HepG2 (cell line): Measurements from ENCODE around the gene LSM2. TPM values are rescaled to one million over a fixed set of nuclear protein-coding genes. Genes with fewer than 3 reads are reported as not detected.

ENCODE experiments used
- ATAC-seq: fragments of 200-7000 bp; cut with Tn5 transposase; 3 replicates; pipeline ENCODE4 v1.9.1; 2020; ENCODE audit warnings: mild to moderate bottlenecking, moderate library complexity
- BruUV-seq: library from RNA; stranded (reverse); fragments of 400-500 nt; replicated peaks from 2 replicates; lab custom pipeline; 2021; lab: Mats Ljungman, UMichigan
- CTCF ChIA-PET: fragments of 300-600 bp; formaldehyde crosslinking; extraction: SDS; loops from one replicate; lab custom pipeline; 2021; ENCODE audit warnings: low total read pairs, inconsistent platforms, low intra/inter-chr PET ratio; lab: Yijun Ruan, JAX
- POLR2A ChIA-PET: fragments of 350-600 bp; sonication (Branson Sonifier 250); formaldehyde crosslinking; loops from one replicate; lab custom pipeline; 2020; ENCODE audit warnings: antibody characterized with exemption, inconsistent platforms; lab: Yijun Ruan, JAX
- DNase-seq: peaks from one replicate; pipeline ENCODE4 v3.0.0-alpha.2; 2015; ENCODE audit warnings: low spot score
- FAIRE-seq: peaks from 3 replicates; lab custom pipeline; 2011; peaks lifted over from hg19 to GRCh38; lab: Jason Lieb, UNC
- H2AFZ ChIP-seq: one replicate; pipeline ENCODE4 v1.6.1; 2011; ENCODE audit warnings: low read length, inconsistent platforms
- H3K27ac ChIP-seq: fragments of 300-600 bp; 3 replicates; pipeline ENCODE4 v1.8.0; 2011; ENCODE audit warnings: mixed run types, mild to moderate bottlenecking, mixed read lengths, low read length, inconsistent platforms; ENCODE audit not compliant: insufficient read depth; ENCODE audit errors: extremely low read length
- H3K27me3 ChIP-seq, 2 experiments: fragments of 200-600 bp in 1 of 2; 2 replicates in 1 of 2; 3 replicates in 1 of 2; pipeline versions ENCODE4 v1.6.0 to v1.8.0; 2011; ENCODE audit warnings: low read length in 2 of 2, mild to moderate bottlenecking in 2 of 2, moderate library complexity in 2 of 2, inconsistent platforms in 1 of 2; ENCODE audit not compliant: insufficient read depth in 2 of 2, control insufficient read depth in 1 of 2
- H3K36me3 ChIP-seq, 2 experiments: fragments of 200-600 bp in 1 of 2; replicated peaks in 1 of 2; 2 replicates in 1 of 2; 3 replicates in 1 of 2; pipeline versions ENCODE4 v1.5.1 to v1.8.0; 2011; ENCODE audit warnings: low read length in 2 of 2, inconsistent platforms in 1 of 2; ENCODE audit not compliant: insufficient read depth in 2 of 2, control insufficient read depth in 1 of 2
- H3K4me1 ChIP-seq: 2 replicates; pipeline ENCODE4 v1.5.1; 2012; ENCODE audit warnings: low read length, inconsistent platforms; ENCODE audit not compliant: insufficient read depth
- H3K4me2 ChIP-seq: 2 replicates; pipeline ENCODE4 v1.6.0; 2011; ENCODE audit warnings: low read depth, low read length, inconsistent platforms
- H3K4me3 ChIP-seq, 3 experiments: fragments of 200-600 bp in 1 of 3; sonication (generic), shearing (Covaris generic) in 1 of 3; replicated peaks in 1 of 3; 2 replicates each; pipeline ENCODE4 v1.5.1; 2011 to 2016; ENCODE audit warnings: low read length in 3 of 3, inconsistent platforms in 2 of 3, low read depth in 2 of 3, mild to moderate bottlenecking in 2 of 3, control low read depth in 1 of 3, mixed read lengths in 1 of 3; ENCODE audit not compliant: insufficient read depth in 1 of 3
- H3K79me2 ChIP-seq: one replicate; pipeline ENCODE4 v1.6.1; 2011; ENCODE audit warnings: low read length, inconsistent platforms; ENCODE audit not compliant: insufficient read depth
- H3K9ac ChIP-seq: 2 replicates; pipeline ENCODE4 v1.6.0; 2011; ENCODE audit warnings: mild to moderate bottlenecking, low read depth, low read length, inconsistent platforms; ENCODE audit not compliant: insufficient read depth
- H3K9me3 ChIP-seq: 2 replicates; pipeline ENCODE4 v1.5.1; 2012; ENCODE audit warnings: mild to moderate bottlenecking, low read length
- H4K20me1 ChIP-seq: 2 replicates; pipeline ENCODE4 v1.6.0; 2011; ENCODE audit warnings: inconsistent platforms, mild to moderate bottlenecking, low read length, moderate library complexity; ENCODE audit not compliant: insufficient read depth
- CBX1 ChIP-seq: IDR thresholded peaks from one replicate; pipeline ENCODE4 v1.6.1; 2016; ENCODE audit warnings: antibody characterized with exemption, low read depth
- POLR2A ChIP-seq, 2 experiments: IDR thresholded peaks; 2 replicates each; pipeline ENCODE4 v1.6.1; 2011; ENCODE audit warnings: low read depth in 2 of 2, low read length in 2 of 2, mild to moderate bottlenecking in 1 of 2, moderate library complexity in 1 of 2; ENCODE audit not compliant: insufficient read depth in 1 of 2
- POLR2AphosphoS5 ChIP-seq: IDR thresholded peaks from 2 replicates; pipeline ENCODE4 v1.6.1; 2012; ENCODE audit warnings: low read depth, low read length
- RBFOX2 ChIP-seq: fragments of 200-400 bp; formaldehyde crosslinking; IDR thresholded peaks from 2 replicates; pipeline ENCODE4 v1.6.1; 2017; ENCODE audit warnings: low read depth, mild to moderate bottlenecking, low read length
- RBM22 ChIP-seq: fragments of 200-400 bp; formaldehyde crosslinking; optimal IDR thresholded peaks from 2 replicates; pipeline ENCODE3; 2017; ENCODE audit warnings: mild to moderate bottlenecking, low read length, moderate library complexity
- ZBTB33 ChIP-seq: sonication (generic); formaldehyde crosslinking; IDR thresholded peaks from 2 replicates; pipeline ENCODE4 v1.4.0; 2020; ENCODE audit warnings: missing genetic modification reagents
- ZBTB34 ChIP-seq: sonication (generic); formaldehyde crosslinking; IDR thresholded peaks from 2 replicates; pipeline ENCODE4 v1.8.0; 2022; ENCODE audit warnings: mild to moderate bottlenecking, missing genetic modification reagents
- ZC3H13 ChIP-seq: sonication (generic); formaldehyde crosslinking; IDR thresholded peaks from 2 replicates; pipeline ENCODE4 v1.8.1; 2023; ENCODE audit warnings: mild to moderate bottlenecking, missing genetic modification reagents, moderate library complexity
- ZNF121 ChIP-seq: sonication (generic); formaldehyde crosslinking; IDR thresholded peaks from 2 replicates; pipeline ENCODE4 v1.5.0; 2020; ENCODE audit warnings: mild to moderate bottlenecking, missing genetic modification reagents
- ZNF318 ChIP-seq: sonication (generic); formaldehyde crosslinking; IDR thresholded peaks from 2 replicates; pipeline ENCODE4 v1.4.0; 2020; ENCODE audit warnings: mild to moderate bottlenecking, missing genetic modification reagents
- ZNF362 ChIP-seq: sonication (generic); formaldehyde crosslinking; IDR thresholded peaks from 2 replicates; pipeline ENCODE4 v1.4.0; 2020; ENCODE audit warnings: missing genetic modification reagents, mild to moderate bottlenecking, borderline replicate concordance
- WGBS: methylation state at CpG from one replicate; pipeline ENCODE4 v1.1.6; 2017; ENCODE audit warnings: low lambda C conversion rate; 5-methylcytosine and 5-hydroxymethylcytosine counted together
- in situ Hi-C: cut with HindIII; loops from 2 replicates; pipeline ENCODE4 v1.10.0; 2017; ENCODE audit warnings: low pct_unique_long_range_greater_than_20kb; ENCODE audit not compliant: extremely low pct_ligation_motif_present
- intact Hi-C: fragments of 100-400 bp; cut with micrococcal nuclease; formaldehyde crosslinking; loops from one replicate; pipeline ENCODE4 v1.10.0; 2022; ENCODE audit not compliant: unreplicated experiment
- polyA plus RNA-seq, 8 experiments: library from polyadenylated mRNA; depleted of rRNA in 3 of 8; stranded (reverse) in 7 of 8; unstranded in 1 of 8; fragments of >200 nt; fragmentation: Illumina TruSeq in 4 of 8; extraction: Trizol in 4 of 8; gene quantifications; 2 replicates each; pipeline versions ENCODE4 v1.2.1 to v1.2.3, GENCODE V29; 2011 to 2016; ENCODE audit warnings: low read depth in 4 of 8, missing spikeins in 1 of 8, mixed read lengths in 1 of 8; ENCODE audit not compliant: insufficient read depth in 1 of 8
- total RNA-seq, 5 experiments: library from RNA; depleted of rRNA; stranded (reverse); fragments of >200 nt; fragmentation: Illumina TruSeq; extraction: Trizol; gene quantifications; 2 replicates each; pipeline ENCODE4 v1.2.3, GENCODE V29; 2016; ENCODE audit warnings: low read depth in 1 of 5

LSM2 gene
- total and polyA plus RNA-seq, 2 of the 13 experiments (the other 11 are each of a cell fraction or from before 2014, with no cell fraction given) = 69.4 to 90.5 TPM

GRCh38 chr6:31838968-31839367 lies 32.2 kb upstream of the LSM2 start:
- BruUV-seq = no TSS peak
- Histone ChIP-seq H3K36me3 (peaks cover 12 to 33% of the 10 kb centered on the region in 2 experiments), H3K9me3 (no peaks in the 10 kb centered on the region), H2AFZ (no peak overlapping the region), H3K4me3 (no peak overlapping the region), H3K4me1 (peaks cover 41% of the 10 kb centered on the region), H3K9ac (no peak overlapping the region), H4K20me1 (peaks cover 43% of the 10 kb centered on the region), H3K27me3 (peaks cover 0 to 2% of the 10 kb centered on the region in 2 experiments; a peak in 1 of 5 replicates), H3K4me2 (no peak overlapping the region), H3K27ac (no peak overlapping the region), H3K79me2 (peaks cover 35% of the 10 kb centered on the region)
- ChIA-PET POLR2A (interaction anchor here (1.1 to 15.7 kb wide), 7 partner anchors 8 to 100 kb away, joined by 3 to 264 read pairs (median 11); partner anchors contain the start of genes HSPA1B, MSH5 and NEU1), CTCF (no interaction called here)
- ATAC-seq (no peak), DNase-seq (no peak), FAIRE-seq (no peak)
- intact Hi-C loops = loop anchor here (10.0 kb wide), 1 partner anchor 116 kb away; the partner anchor contains the start of genes NELFE and SKIC2
- in situ Hi-C loops = no loop called here
- TF ChIP-seq POLR2AphosphoS5 = peak; percentile 34; the same call in 1 of the 2 replicates
- 0 out of 2 replicates have a peak, but pooled peaks have one; percentile 55 for TF ChIP-seq ZC3H13
- 0 out of 2 replicates have a peak, but pooled peaks have one; percentile 29 for TF ChIP-seq ZBTB33 (CRISPR knock-in tag)
- TF ChIP-seq ZNF121 (CRISPR knock-in tag) = 0 out of 2 replicates have a peak, but pooled peaks have one; percentile 24
- TF ChIP-seq CBX1 = no peak
- TF ChIP-seq ZBTB34 = no peak
- TF ChIP-seq RBM22 = peak; percentile 87
- peak; percentile 51 for TF ChIP-seq RBFOX2
- 0 out of 2 replicates have a peak, but pooled peaks have one; percentile 8 for TF ChIP-seq ZNF362 (CRISPR knock-in tag)
- no peak for TF ChIP-seq ZNF318 (CRISPR knock-in tag)
- TF ChIP-seq POLR2A (IDR thresholded peaks at IDR 0.05; ENCODE audit: insufficient read depth in 1 of 2, low read depth in 2 of 2, low read length in 2 of 2) = peak; percentile 25 to 39; a peak in 1 of 4 replicates
- 100% methylated on average over 2 of the region's 3 CpGs for WGBS
